A673 (cell line): Measurements from ENCODE around the gene RPN1.

Experiments
- CTCF ChIP-seq: fragments of 300-800, 200-600 bp; sonication (generic); conservative IDR thresholded peaks from 2 replicates; pipeline ENCODE4 v1.5.1; 2017; ENCODE audit warnings: low read depth, mild to moderate bottlenecking, antibody characterized with exemption, low read length, moderate library complexity, mixed read lengths
- EZH2 ChIP-seq: fragments of 200-600 bp; sonication (generic); IDR thresholded peaks from 2 replicates; pipeline ENCODE4 v1.6.1; 2017; ENCODE audit warnings: borderline replicate concordance, low read depth, mild to moderate bottlenecking, mixed read lengths, antibody characterized with exemption, low read length; ENCODE audit not compliant: poor library complexity, severe bottlenecking

GRCh38 chr3:128619146-128619890 lies 31.3 kb downstream of the RPN1 start:
- TF ChIP-seq CTCF (no peak), EZH2 (no peak)
